Measurements from ENCODE around the gene SPHK1. TPM values are rescaled to one million over a fixed set of nuclear protein-coding genes. Genes with fewer than 3 reads are reported as not detected.

Gene SPHK1
- polyA plus RNA-seq, 1 of the 3 experiments (the other 2 are of a cell fraction), result 12.3 TPM

DNA sequence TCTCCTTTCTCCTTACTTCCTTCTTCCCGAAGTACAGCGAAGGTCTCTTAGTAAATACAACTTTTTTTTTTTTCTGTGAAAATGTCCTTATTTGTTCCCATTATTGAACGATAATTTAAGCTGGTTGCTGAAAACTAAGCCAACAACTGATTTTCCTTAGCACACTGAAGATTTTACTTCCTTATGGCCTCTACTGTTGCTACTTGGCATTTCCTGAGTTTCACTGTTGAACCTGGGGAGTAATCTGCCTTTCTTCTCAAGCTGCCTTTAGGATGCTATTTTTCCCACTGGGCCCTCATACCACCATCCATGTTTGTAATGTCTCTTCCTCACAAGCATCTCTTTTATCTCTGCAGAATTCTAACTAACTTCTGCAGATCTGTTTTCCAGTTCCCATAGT lies 42.4 kb downstream of the SPHK1 start:
- CTCF ChIA-PET, result interaction anchor here (1.2 to 2.2 kb wide), 6 partner anchors 16 to 42 kb away, joined by 3 to 9 read pairs (median 8); partner anchors contain the start of genes SPHK1 and UBE2O
- TF ChIP-seq ELF1 (IDR thresholded peaks at IDR 0.05) (no peak), GABPA (IDR thresholded peaks at IDR 0.05; ENCODE audit: low read depth) (no peak), NFIC (IDR thresholded peaks at IDR 0.05; ENCODE audit: borderline replicate concordance) (no peak), PBX3 (IDR thresholded peaks at IDR 0.05) (no peak)
- peaks cover 37% of the 10 kb centered on the region for H4K20me1 ChIP-seq (ENCODE audit: insufficient read depth)
- H3K79me2 ChIP-seq (ENCODE audit: insufficient read depth), result peaks cover 58% of the 10 kb centered on the region
- H3K27ac ChIP-seq (ENCODE audit: low read depth in 2 of 2, low read length in 1 of 2), result no peak overlapping the region
- H3K4me2 ChIP-seq, result no peak overlapping the region
- no peaks in the 10 kb centered on the region for H3K9me3 ChIP-seq
- H3K4me3 ChIP-seq (ENCODE audit: low read depth in 2 of 2, low read length in 1 of 2), result no peak overlapping the region
- H3K4me1 ChIP-seq (ENCODE audit: control insufficient read depth in 1 of 2, insufficient read depth in 2 of 2, low read depth in 1 of 2, low read length in 1 of 2), result peaks cover 7 to 9% of the 10 kb centered on the region in 2 experiments; a peak in 2 of 4 replicates
- no peak overlapping the region for H2AFZ ChIP-seq (ENCODE audit: low read depth)
- no peak overlapping the region for H3K9ac ChIP-seq
- no peaks in the 10 kb centered on the region for H3K36me3 ChIP-seq (replicated peaks in 1 of 2; ENCODE audit: control insufficient read depth in 1 of 2, insufficient read depth in 2 of 2, low read length in 1 of 2)
- H3K9me2 ChIP-seq, result no peaks in the 10 kb centered on the region
- WGBS (ENCODE audit: low lambda C conversion rate), result 93% methylated on average over 3 of the region's 3 CpGs
- H3K27me3 ChIP-seq (ENCODE audit: insufficient read depth), result no peaks in the 10 kb centered on the region
- POLR2A ChIA-PET, result no interaction called here
- H3F3A ChIP-seq (replicated peaks; ENCODE audit: insufficient read depth), result peaks cover 3% of the 10 kb centered on the region
- no peak for DNase-seq

- Histone ChIP-seq H4K20me1 (ENCODE audit: insufficient read depth) (peaks cover 37% of the 10 kb centered on the region), H3K9me3 (no peaks in the 10 kb centered on the region), H3K27me3 (ENCODE audit: insufficient read depth) (no peaks in the 10 kb centered on the region), H3K4me2 (0 out of 2 replicates have a peak overlapping the region, but pooled peaks have one; percentile 9), H3K79me2 (ENCODE audit: insufficient read depth) (peaks cover 65% of the 10 kb centered on the region), H3F3A (replicated peaks; ENCODE audit: insufficient read depth) (peaks cover 3% of the 10 kb centered on the region), H2AFZ (ENCODE audit: low read depth) (no peak overlapping the region), H3K4me1 (ENCODE audit: control insufficient read depth in 1 of 2, insufficient read depth in 2 of 2, low read depth in 1 of 2, low read length in 1 of 2) (peaks cover 9 to 10% of the 10 kb centered on the region in 2 experiments; a peak in 2 of 4 replicates), H3K4me3 (ENCODE audit: low read depth in 2 of 2, low read length in 1 of 2) (no peak overlapping the region), H3K9me2 (no peaks in the 10 kb centered on the region), H3K27ac (ENCODE audit: low read depth in 2 of 2, low read length in 1 of 2) (no peak overlapping the region), H3K9ac (no peak overlapping the region), H3K36me3 (replicated peaks in 1 of 2; ENCODE audit: control insufficient read depth in 1 of 2, insufficient read depth in 2 of 2, low read length in 1 of 2) (no peaks in the 10 kb centered on the region)
- ChIA-PET CTCF (interaction anchor here (0.6 to 2.2 kb wide), 15 partner anchors 10 to 254 kb away, joined by 3 to 9 read pairs (median 5); partner anchors contain the start of genes SPHK1 and UBE2O), POLR2A (no interaction called here)
- no peak for TF ChIP-seq FOXJ3 (CRISPR knock-in tag; IDR thresholded peaks at IDR 0.05)
- no peak for TF ChIP-seq NRF1 (IDR thresholded peaks at IDR 0.05; ENCODE audit: low read depth, low read length)
- TF ChIP-seq MEF2A (IDR thresholded peaks at IDR 0.05; ENCODE audit: borderline replicate concordance, low read depth), result no peak
- no peak for TF ChIP-seq CHD2 (IDR thresholded peaks at IDR 0.05; ENCODE audit: low read length, partially characterized antibody)
- no peak for TF ChIP-seq RXRA (IDR thresholded peaks at IDR 0.05; ENCODE audit: borderline replicate concordance, low read depth)
- no peak for TF ChIP-seq GABPA (IDR thresholded peaks at IDR 0.05; ENCODE audit: low read depth)
- no peak for TF ChIP-seq EP300 (IDR thresholded peaks at IDR 0.05; ENCODE audit: borderline replicate concordance in 1 of 2, low read depth in 1 of 2, low read length in 1 of 2)
- DNase-seq, result no peak
- WGBS (ENCODE audit: low lambda C conversion rate), result 91% methylated on average over 8 of the region's 8 CpGs
Measured at GRCh38 chr17:76427501-76428231, 43.3 kb downstream of the SPHK1 start.

GRCh38 chr17:76428511-76428910 lies 44.1 kb downstream of the SPHK1 start:
- DNase-seq, result no peak
- Histone ChIP-seq H2AFZ (ENCODE audit: low read depth) (no peak overlapping the region), H3K4me3 (ENCODE audit: low read depth in 2 of 2, low read length in 1 of 2) (no peak overlapping the region), H3K27ac (ENCODE audit: low read depth in 2 of 2, low read length in 1 of 2) (no peak overlapping the region), H3K27me3 (ENCODE audit: insufficient read depth) (no peaks in the 10 kb centered on the region), H3F3A (replicated peaks; ENCODE audit: insufficient read depth) (peaks cover 3% of the 10 kb centered on the region), H3K36me3 (replicated peaks in 1 of 2; ENCODE audit: control insufficient read depth in 1 of 2, insufficient read depth in 2 of 2, low read length in 1 of 2) (no peaks in the 10 kb centered on the region), H3K9me3 (no peaks in the 10 kb centered on the region), H3K9me2 (no peaks in the 10 kb centered on the region), H3K9ac (no peak overlapping the region), H3K79me2 (ENCODE audit: insufficient read depth) (peaks cover 73% of the 10 kb centered on the region), H4K20me1 (ENCODE audit: insufficient read depth) (peaks cover 44% of the 10 kb centered on the region), H3K4me1 (ENCODE audit: control insufficient read depth in 1 of 2, insufficient read depth in 2 of 2, low read depth in 1 of 2, low read length in 1 of 2) (peaks cover 9 to 10% of the 10 kb centered on the region in 2 experiments; a peak in 2 of 4 replicates), H3K4me2 (no peak overlapping the region)
- CTCF ChIA-PET, result interaction anchor here (1.0 to 2.2 kb wide), 9 partner anchors 11 to 253 kb away, joined by 3 to 9 read pairs (median 6); partner anchors contain the start of gene UBE2O
- 93% methylated on average over 1 of the region's 1 CpG for WGBS (ENCODE audit: low lambda C conversion rate)
- POLR2A ChIA-PET, result no interaction called here
- TF ChIP-seq USF1 (IDR thresholded peaks at IDR 0.05; ENCODE audit: borderline replicate concordance, low read depth), result no peak
- TF ChIP-seq, protein P1, sequence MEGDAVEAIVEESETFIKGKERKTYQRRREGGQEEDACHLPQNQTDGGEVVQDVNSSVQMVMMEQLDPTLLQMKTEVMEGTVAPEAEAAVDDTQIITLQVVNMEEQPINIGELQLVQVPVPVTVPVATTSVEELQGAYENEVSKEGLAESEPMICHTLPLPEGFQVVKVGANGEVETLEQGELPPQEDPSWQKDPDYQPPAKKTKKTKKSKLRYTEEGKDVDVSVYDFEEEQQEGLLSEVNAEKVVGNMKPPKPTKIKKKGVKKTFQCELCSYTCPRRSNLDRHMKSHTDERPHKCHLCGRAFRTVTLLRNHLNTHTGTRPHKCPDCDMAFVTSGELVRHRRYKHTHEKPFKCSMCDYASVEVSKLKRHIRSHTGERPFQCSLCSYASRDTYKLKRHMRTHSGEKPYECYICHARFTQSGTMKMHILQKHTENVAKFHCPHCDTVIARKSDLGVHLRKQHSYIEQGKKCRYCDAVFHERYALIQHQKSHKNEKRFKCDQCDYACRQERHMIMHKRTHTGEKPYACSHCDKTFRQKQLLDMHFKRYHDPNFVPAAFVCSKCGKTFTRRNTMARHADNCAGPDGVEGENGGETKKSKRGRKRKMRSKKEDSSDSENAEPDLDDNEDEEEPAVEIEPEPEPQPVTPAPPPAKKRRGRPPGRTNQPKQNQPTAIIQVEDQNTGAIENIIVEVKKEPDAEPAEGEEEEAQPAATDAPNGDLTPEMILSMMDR (IDR thresholded peaks at IDR 0.05), result no peak
- TF ChIP-seq PBX3 (IDR thresholded peaks at IDR 0.05), result no peak
- TF ChIP-seq TAF1 (IDR thresholded peaks at IDR 0.05; ENCODE audit: borderline replicate concordance, low read depth, low read length), result no peak
- no peak for TF ChIP-seq NFIC (IDR thresholded peaks at IDR 0.05; ENCODE audit: borderline replicate concordance)
- TF ChIP-seq ELF1 (IDR thresholded peaks at IDR 0.05), result no peak
- no peak for TF ChIP-seq GATA2 (CRISPR knock-in tag; IDR thresholded peaks at IDR 0.05)
- no peak for TF ChIP-seq SMC3 (IDR thresholded peaks at IDR 0.05; ENCODE audit: low read depth, low read length)
- no peak for TF ChIP-seq POLR2AphosphoS5 (IDR thresholded peaks at IDR 0.05; ENCODE audit: low read depth, low read length)
